Measurements from ENCODE around the gene LNX2. TPM values are rescaled to one million over a fixed set of nuclear protein-coding genes. Genes with fewer than 3 reads are reported as not detected.
A peak's percentile ranks its signal among the peaks of the same experiment; 100 is the strongest.

Gene LNX2
- total and polyA plus RNA-seq, 7 donors = 2.3 to 10.0 (median 6.2) TPM

DNA sequence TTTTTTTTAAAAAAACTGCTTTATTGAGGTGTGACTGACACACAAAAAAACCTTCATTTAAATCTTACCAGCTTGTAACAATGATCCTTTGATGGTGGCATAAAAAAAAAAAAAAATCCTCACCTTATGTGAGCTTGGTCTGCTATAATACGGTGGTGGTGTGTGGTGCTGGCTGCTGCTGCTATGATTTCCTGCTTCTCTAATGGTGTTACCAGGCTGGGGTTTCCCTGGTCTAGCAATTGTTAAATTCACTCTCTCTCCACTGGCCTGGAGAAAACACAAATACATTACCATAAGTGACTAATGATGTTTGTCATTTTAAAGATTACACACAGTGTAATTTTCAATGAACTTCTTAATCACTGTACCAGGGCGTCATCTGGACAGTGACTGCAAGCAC is 60.6 kb downstream of the LNX2 start:
- intact Hi-C loops (cut with DNase I) = no loop called here

DNA sequence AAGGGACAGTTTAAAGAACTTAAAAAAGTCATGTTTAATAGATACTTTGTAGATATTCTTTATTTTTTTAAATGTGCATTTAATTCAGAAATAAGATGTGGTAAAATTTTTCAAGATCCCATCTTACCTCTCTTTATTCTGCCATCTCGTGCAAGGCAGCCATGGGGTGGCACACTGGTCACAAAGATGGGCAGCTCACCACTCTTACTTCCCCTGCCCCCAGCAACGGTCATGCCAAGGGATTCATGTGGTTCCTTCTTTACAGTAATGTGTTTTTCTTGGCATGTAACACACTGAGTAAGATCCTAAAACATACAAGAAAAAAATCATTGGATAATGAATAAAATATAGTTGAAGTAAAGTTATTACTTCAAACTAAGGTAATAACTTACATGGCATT is 64.2 kb downstream of the LNX2 start:
- intact Hi-C loops (cut with DNase I) = no loop called here
- DNase-seq (peak in 1 of 2 donors; percentile 49), ATAC-seq (peak in 2 of 4 donors; percentile 67 to 68)
- H3K27me3 ChIP-seq (ENCODE audit: insufficient read depth in 3 of 3, low read length in 2 of 3) = no peaks in the 10 kb centered on the region
- H3K36me3 ChIP-seq (ENCODE audit: insufficient read depth in 1 of 2, low read depth in 1 of 2) = peaks cover 5 to 51% of the 10 kb centered on the region in 2 donors
- no peaks in the 10 kb centered on the region for H3K9me3 ChIP-seq
- H3K4me1 ChIP-seq = no peaks in the 10 kb centered on the region
- no peak overlapping the region for H3K4me3 ChIP-seq
- no peak overlapping the region for H3K27ac ChIP-seq
- 48 to 56% (median 53%) methylated on average over 2 of the region's 2 CpGs for WGBS, 3 donors
- TF ChIP-seq, protein P1, sequence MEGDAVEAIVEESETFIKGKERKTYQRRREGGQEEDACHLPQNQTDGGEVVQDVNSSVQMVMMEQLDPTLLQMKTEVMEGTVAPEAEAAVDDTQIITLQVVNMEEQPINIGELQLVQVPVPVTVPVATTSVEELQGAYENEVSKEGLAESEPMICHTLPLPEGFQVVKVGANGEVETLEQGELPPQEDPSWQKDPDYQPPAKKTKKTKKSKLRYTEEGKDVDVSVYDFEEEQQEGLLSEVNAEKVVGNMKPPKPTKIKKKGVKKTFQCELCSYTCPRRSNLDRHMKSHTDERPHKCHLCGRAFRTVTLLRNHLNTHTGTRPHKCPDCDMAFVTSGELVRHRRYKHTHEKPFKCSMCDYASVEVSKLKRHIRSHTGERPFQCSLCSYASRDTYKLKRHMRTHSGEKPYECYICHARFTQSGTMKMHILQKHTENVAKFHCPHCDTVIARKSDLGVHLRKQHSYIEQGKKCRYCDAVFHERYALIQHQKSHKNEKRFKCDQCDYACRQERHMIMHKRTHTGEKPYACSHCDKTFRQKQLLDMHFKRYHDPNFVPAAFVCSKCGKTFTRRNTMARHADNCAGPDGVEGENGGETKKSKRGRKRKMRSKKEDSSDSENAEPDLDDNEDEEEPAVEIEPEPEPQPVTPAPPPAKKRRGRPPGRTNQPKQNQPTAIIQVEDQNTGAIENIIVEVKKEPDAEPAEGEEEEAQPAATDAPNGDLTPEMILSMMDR (IDR thresholded peaks at IDR 0.05) = peak; percentile 35

More for the DNA sequence above, 60.6 kb downstream of the LNX2 start:
- Histone ChIP-seq H3K9me3 (no peaks in the 10 kb centered on the region), H3K27me3 (ENCODE audit: insufficient read depth in 3 of 3, low read length in 2 of 3) (no peaks in the 10 kb centered on the region), H3K36me3 (ENCODE audit: insufficient read depth in 1 of 2, low read depth in 1 of 2) (peaks cover 0 to 58% of the 10 kb centered on the region in 2 donors), H3K4me1 (no peaks in the 10 kb centered on the region), H3K27ac (no peak overlapping the region), H3K4me3 (no peak overlapping the region)
- DNase-seq (no peak), ATAC-seq (no peak)
- WGBS, 3 donors = 67 to 81% (median 75%) methylated on average over 2 of the region's 2 CpGs
- TF ChIP-seq, protein P1 (IDR thresholded peaks at IDR 0.05) = no peak

DNA sequence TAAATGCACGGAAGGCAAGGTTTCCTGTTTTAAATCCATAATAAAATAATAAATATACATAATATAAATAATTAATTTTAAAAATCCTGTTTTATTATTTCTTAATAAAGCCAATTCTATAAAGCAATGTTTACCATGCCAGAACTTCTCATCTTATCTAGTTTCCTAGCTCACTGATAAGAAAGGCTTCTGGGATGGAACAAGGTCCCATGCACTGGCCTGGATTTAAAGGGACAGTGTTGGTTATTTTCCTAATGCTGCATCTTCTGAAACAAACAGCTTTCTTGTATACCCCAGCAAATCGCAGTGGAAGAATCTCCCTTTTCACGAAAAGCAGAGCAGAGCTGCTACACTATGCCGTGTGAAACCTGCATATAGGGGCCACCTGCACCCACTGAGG is 68.8 kb downstream of the LNX2 start:
- intact Hi-C loops (cut with DNase I) = no loop called here
- DNase-seq = no peak
- ATAC-seq = no peak
- TF ChIP-seq, protein P1 (IDR thresholded peaks at IDR 0.05) = no peak
- no peak overlapping the region for H3K27ac ChIP-seq
- no peaks in the 10 kb centered on the region for H3K9me3 ChIP-seq
- H3K36me3 ChIP-seq (ENCODE audit: insufficient read depth in 1 of 2, low read depth in 1 of 2) = peaks cover 5 to 66% of the 10 kb centered on the region in 2 donors
- 85 to 92% (median 89%) methylated on average over 4 of the region's 4 CpGs for WGBS, 3 donors
- no peaks in the 10 kb centered on the region for H3K4me1 ChIP-seq
- no peaks in the 10 kb centered on the region for H3K27me3 ChIP-seq (ENCODE audit: insufficient read depth in 3 of 3, low read length in 2 of 3)
- no peak overlapping the region for H3K4me3 ChIP-seq

DNA sequence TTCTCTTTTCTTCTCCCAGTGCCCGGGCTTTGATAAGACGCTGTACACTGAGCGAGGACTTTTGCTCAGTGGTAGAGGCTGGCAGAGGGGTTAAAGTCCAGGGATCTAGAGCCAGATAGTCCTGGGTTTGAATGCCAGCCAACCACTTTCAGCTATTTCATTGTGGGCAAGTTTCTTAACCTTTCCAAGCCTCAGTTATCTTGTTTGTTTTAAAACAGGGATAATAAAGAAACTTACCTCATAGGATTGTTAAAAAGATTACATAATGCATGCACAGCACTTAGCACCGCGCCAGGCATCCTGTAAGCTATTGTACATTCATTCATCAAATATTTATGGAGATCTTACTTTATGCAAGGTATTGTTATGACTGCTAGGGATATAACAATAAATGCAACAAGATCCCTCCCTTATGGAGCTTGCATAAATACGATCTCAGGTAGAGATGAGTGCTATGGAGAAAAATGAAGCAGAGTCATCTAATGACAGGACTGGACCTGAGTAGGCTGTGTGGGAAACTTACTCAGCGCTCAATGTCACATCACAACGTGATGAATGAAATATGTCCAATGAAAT is 70.8 kb downstream of the LNX2 start:
- Histone ChIP-seq H3K27ac (no peak overlapping the region), H3K36me3 (ENCODE audit: insufficient read depth in 1 of 2, low read depth in 1 of 2) (peaks cover 5 to 52% of the 10 kb centered on the region in 2 donors), H3K27me3 (ENCODE audit: insufficient read depth in 3 of 3, low read length in 2 of 3) (no peaks in the 10 kb centered on the region), H3K4me3 (no peak overlapping the region), H3K4me1 (no peaks in the 10 kb centered on the region), H3K9me3 (no peaks in the 10 kb centered on the region)
- ATAC-seq (no peak), DNase-seq (no peak)
- intact Hi-C loops (cut with DNase I) = no loop called here
- TF ChIP-seq, protein P1 (IDR thresholded peaks at IDR 0.05) = no peak
- 94 to 96% (median 95%) methylated on average over 8 of the region's 8 CpGs for WGBS, 3 donors

DNA sequence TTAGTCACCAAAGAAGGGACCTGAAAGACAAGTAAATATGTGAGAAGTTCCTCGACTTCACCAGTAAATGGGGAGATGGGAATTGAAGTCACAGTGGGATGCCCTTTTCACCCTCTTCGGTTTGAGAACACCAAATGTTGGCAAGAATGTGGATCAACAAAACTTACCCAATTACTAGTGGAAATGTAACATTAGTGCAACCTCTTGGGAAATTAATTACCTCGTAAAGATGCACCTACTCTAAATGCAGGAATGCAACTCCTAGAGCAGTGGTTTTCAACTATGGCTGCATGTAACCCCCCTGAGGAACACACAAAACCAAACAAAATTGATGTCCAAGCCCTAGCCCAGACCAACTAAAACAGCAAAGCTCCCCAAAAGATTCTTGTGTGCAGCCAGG is 78.1 kb downstream of the LNX2 start:
- Histone ChIP-seq H3K27me3 (ENCODE audit: insufficient read depth in 3 of 3, low read length in 2 of 3) (no peaks in the 10 kb centered on the region), H3K4me3 (no peak overlapping the region), H3K27ac (no peak overlapping the region), H3K4me1 (no peaks in the 10 kb centered on the region), H3K9me3 (no peaks in the 10 kb centered on the region), H3K36me3 (ENCODE audit: insufficient read depth in 1 of 2, low read depth in 1 of 2) (peaks cover 0 to 2% of the 10 kb centered on the region in 2 donors)
- WGBS, 3 donors = 69 to 74% (median 71%) methylated on average over 3 of the region's 3 CpGs
- no peak for DNase-seq
- ATAC-seq = no peak
- TF ChIP-seq, protein P1 (IDR thresholded peaks at IDR 0.05) = no peak
- intact Hi-C loops (cut with DNase I) = no loop called here
